HG03460 (cell line): ENCODE results near the gene VAPA.

Source experiments
- ATAC-seq: cut with Tn5 transposase; IDR thresholded peaks from one replicate; pipeline ENCODE4 v1.9.1; 2021; ENCODE audit not compliant: unreplicated experiment

The VAPA gene

GRCh38 chr18:9969247-9969646 is 55.4 kb downstream of the VAPA start:
- ATAC-seq = no peak

- ATAC-seq = no peak
Measured at GRCh38 chr18:9971313-9971920, 57.6 kb downstream of the VAPA start.

- no peak for ATAC-seq
Measured at GRCh38 chr18:9973470-9973869, 59.7 kb downstream of the VAPA start.

- ATAC-seq = no peak
Measured at GRCh38 chr18:9974279-9974915, 60.6 kb downstream of the VAPA start.

GRCh38 chr18:9975658-9976057 is 61.8 kb downstream of the VAPA start:
- ATAC-seq = no peak

GRCh38 chr18:9982711-9983110 is 68.9 kb downstream of the VAPA start:
- no peak for ATAC-seq

GRCh38 chr18:9984080-9984479 is 70.3 kb downstream of the VAPA start:
- ATAC-seq = no peak

- ATAC-seq = no peak
Measured at GRCh38 chr18:9985641-9986040, 71.8 kb downstream of the VAPA start.

- no peak for ATAC-seq
Measured at GRCh38 chr18:9986156-9986930, 72.5 kb downstream of the VAPA start.

GRCh38 chr18:9987345-9987744 is 73.5 kb downstream of the VAPA start:
- no peak for ATAC-seq

- ATAC-seq = no peak
Measured at GRCh38 chr18:9987931-9988330, 74.1 kb downstream of the VAPA start.

- no peak for ATAC-seq
Measured at GRCh38 chr18:9988665-9989064, 74.8 kb downstream of the VAPA start.

GRCh38 chr18:9989481-9989880 is 75.7 kb downstream of the VAPA start:
- no peak for ATAC-seq

- no peak for ATAC-seq
Measured at GRCh38 chr18:9991011-9992000, 77.5 kb downstream of the VAPA start.

- no peak for ATAC-seq
Measured at GRCh38 chr18:9992300-9992972, 78.6 kb downstream of the VAPA start.

GRCh38 chr18:9992973-9993520 is 79.2 kb downstream of the VAPA start:
- no peak for ATAC-seq

- ATAC-seq = no peak
Measured at GRCh38 chr18:9993521-9994025, 79.8 kb downstream of the VAPA start.

GRCh38 chr18:9994026-9994570 is 80.3 kb downstream of the VAPA start:
- no peak for ATAC-seq

GRCh38 chr18:9994701-9995235 is 81.0 kb downstream of the VAPA start:
- no peak for ATAC-seq
